Fibroblast of skin of right biceps (primary cell): ENCODE data around the gene DAAM2.

Experiments used
- DNase-seq: peaks from one replicate; pipeline ENCODE4 v3.0.0-alpha.2; 2013

DAAM2 gene

GRCh38 chr6:39891353-39891752, 99.2 kb downstream of the DAAM2 start:
- DNase-seq: no peak

DNA sequence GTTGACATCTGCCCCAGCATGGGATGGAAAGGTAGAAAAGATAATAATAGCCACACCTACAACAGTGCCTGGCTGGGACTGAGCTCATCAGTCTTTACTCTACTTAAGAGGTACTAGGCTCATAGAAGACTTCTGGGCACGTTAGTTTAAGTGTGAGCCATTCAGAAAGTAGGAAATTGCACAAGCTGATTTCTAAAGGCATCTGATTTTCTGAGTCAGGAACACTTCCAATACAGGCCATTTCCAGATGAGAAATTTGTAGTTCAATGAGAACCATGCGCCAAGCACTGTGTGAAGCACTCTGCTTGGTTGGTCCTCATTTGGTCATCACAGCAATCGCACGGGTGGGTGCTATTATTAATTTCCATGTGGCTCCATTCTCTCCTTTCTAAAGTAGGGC, 99.8 kb downstream of the DAAM2 start:
- DNase-seq: no peak

DNA sequence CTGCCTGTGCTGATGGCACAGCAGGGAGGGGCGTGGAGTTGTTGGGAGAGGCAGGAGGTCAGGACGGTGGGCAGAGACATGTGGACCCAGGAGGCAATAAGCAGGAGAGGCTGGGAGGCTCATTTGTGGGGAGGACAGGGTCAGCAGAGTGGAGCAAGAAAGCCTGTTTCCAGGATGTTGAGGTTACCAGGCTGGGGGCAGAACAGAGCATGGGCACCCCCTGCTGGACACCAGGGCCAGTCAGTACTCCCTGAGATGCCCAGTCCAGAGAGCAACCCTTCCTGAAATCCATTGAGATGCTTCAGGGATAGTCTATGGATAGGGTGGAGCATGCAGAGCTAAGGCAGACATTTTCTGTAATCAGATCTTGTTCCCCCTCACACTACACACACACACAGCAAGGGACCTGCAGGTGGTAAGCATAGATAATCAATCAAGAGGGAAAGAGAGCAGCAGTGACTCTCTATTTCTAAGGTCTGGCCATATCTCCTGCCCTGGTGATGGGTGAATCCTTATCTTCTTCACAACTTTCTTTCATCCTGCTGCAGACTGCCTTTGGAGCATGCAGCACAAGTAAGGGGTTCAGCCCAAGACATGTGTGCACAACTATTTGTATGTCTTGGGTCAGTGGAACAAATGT, 100.4 kb downstream of the DAAM2 start:
- peak; percentile 66 for DNase-seq

DNA sequence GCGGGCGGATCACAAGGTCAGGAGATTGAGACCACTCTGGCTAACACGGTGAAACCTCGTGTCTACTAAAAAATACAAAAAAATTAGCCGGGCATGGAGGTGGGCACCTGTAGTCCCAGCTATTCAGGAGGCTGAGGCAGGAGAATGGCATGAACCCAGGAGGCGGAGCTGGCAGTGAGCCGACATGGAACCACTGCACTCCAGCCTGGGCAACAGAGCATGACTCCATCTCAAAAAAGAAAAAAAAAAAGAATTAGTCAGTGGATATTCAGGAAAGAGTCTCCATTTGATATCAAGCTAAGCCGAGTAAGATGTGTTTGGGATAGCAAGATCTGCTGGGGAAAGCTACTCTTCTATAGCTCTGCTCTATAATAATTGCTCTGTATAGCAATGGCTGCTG, 101.1 kb downstream of the DAAM2 start:
- no peak for DNase-seq

- no peak for DNase-seq
These were observed 104.5 kb downstream of the DAAM2 start for GRCh38 chr6:39896701-39897100.

- no peak for DNase-seq
These were observed 105.5 kb downstream of the DAAM2 start for GRCh38 chr6:39897698-39898097.

DNA sequence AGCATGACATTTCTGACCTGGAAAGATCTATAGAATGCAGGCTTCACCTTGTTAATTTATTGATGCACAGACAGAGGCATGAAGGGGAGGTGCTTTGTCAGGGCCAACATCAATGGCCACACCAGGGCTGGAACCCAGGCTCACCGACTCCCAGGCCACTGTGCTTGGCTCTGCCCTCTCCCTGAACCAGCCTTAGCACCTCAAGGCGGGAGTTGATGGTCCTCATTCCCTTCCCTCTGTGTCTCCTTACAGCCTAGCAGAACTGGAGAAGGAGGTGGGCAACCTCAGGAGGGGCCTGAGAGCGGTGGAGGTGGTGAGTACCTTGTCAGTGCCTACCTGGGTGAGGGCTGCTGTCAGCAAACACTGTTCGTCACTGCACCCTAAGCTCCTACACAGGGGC, 106.4 kb downstream of the DAAM2 start:
- no peak for DNase-seq

DNA sequence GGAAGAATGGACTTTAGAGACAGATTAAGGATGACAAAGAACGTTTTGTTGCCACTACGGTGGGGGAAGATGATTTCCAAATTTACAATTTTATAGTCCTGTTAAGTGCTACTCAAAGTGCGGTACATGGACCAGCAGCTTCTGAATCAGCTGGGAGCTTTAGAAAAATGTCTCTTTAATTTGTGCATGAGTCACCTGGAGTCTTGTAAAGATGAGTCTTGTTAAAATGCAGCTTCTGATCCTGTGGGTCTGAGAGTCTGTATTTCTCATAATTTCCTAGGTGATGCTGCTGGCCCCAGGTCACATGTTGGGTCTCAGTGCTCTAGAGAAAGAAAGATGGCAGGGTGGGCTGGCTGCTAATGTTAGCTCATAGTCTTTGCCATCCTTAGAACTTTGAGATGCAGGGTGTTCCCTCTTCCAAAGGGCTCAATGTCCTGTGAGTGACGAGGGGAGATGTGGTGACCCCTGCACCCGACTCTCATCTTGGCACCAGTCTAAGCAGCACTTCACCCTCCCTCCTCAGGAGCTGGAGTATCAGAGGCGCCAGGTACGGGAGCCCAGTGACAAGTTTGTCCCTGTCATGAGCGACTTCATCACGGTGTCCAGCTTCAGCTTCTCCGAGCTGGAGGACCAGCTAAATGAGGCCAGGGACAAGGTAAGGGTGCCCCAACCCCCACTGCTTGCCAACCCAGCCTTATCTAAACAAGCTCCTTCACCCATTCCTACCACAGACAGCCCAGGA, 107.5 kb downstream of the DAAM2 start:
- peak; percentile 15 for DNase-seq

DNA sequence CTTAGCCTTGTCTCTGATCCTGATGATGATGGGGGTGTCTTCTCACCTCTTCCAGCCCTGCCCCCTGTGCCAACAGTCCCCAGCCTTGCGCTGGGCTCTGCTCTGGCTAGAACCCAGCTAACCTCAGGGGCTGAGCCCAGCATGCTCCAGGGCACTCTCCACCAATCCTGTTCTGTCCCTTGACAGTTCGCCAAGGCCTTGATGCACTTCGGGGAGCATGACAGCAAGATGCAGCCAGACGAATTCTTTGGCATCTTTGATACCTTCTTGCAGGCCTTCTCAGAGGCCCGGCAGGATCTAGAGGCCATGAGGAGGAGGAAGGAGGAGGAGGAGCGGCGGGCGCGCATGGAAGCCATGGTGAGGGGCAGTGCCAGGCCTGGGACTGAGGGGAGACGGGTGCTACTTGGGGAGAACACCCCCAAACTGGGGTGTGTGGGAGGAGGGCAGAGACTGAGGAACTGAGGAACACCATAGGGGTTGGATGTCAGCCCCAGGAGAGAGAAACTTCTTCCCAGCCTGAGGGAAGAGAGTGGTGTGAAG, 109.0 kb downstream of the DAAM2 start:
- no peak for DNase-seq

DNA sequence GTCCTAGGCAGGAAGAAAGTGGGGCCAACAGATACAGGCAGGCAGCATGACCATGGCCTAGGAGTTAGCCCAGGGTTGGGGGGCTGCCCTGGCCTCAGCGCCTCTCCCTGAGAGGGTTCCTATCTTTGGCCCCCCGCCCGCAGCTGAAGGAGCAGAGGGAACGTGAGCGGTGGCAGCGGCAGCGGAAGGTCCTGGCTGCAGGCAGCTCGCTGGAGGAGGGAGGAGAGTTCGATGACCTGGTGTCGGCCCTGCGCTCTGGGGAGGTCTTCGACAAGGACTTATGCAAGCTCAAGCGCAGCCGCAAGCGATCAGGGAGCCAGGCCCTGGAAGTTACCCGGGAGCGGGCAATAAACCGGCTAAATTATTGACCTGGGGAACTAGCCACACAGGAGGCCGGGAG, 109.5 kb downstream of the DAAM2 start:
- DNase-seq: no peak

DNA sequence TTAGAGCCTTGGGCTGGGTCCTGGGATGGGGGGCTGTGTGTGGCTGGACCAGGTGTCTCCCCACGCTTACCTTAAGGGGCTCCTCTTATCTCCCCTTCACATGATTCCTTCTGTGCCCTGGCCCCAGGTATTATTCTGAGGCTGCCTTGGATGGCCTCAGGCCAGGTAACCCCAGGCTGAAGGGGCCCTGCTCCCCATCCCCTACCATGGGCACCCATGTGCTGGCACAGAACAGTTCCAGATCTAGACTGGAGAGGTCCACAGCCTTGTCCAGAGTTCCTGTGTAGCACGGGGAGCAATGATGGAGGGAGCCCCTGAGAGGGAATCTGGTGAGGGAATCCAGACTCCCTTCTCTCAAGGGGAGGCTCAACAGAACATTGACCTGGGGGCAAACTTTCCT, 110.0 kb downstream of the DAAM2 start:
- no peak for DNase-seq

GRCh38 chr6:39902786-39903465, 110.8 kb downstream of the DAAM2 start:
- DNase-seq: no peak

DNA sequence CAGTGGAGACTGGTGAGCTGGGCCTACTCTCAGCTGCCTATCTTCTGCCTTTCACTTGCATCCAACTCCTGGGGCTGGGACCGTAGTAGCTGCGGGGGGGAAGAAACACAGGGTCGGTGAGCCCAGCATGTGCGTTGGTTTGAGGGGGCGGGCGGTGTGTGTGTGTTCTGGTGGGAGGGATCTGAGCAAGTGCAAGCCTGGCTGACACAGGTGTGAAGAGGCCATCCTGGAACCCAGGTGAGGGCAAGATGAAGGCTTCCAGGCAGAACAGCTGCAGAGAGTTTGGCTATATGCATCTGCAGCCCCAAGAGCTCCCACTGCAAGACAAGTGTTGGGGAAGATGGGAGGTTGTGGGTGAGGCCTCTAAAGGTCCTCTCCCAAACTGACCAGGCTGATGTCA, 111.5 kb downstream of the DAAM2 start:
- no peak for DNase-seq

- no peak for DNase-seq
These were observed 112.9 kb downstream of the DAAM2 start for GRCh38 chr6:39904946-39905639.

- no peak for DNase-seq
These were observed 113.4 kb downstream of the DAAM2 start for GRCh38 chr6:39905640-39905975.

DNA sequence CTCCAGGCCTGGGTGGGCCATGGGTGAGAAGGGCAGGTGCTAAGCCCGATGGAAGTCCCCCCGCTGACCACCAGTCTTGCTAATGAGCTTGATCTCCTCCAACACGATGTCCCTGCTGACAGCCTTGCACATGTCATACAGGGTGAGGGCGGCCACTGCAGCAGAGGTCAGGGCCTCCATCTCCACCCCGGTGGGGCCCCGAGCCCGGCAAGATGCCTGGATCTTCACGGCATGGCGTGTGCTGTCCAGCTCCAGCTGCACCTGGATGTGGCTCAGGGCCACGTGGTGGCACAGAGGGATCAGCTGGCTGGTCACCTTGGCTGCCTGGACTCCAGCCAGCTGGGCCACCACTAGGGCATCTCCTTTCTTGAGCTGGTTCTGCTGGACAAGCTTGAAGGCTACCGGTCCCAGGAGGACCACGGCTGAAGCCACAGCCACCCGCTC, 114.2 kb downstream of the DAAM2 start:
- DNase-seq: no peak

GRCh38 chr6:39907871-39908575, 115.8 kb downstream of the DAAM2 start:
- DNase-seq: no peak

GRCh38 chr6:39908838-39909583, 116.8 kb downstream of the DAAM2 start:
- no peak for DNase-seq

GRCh38 chr6:39909701-39910100, 117.5 kb downstream of the DAAM2 start:
- no peak for DNase-seq

DNA sequence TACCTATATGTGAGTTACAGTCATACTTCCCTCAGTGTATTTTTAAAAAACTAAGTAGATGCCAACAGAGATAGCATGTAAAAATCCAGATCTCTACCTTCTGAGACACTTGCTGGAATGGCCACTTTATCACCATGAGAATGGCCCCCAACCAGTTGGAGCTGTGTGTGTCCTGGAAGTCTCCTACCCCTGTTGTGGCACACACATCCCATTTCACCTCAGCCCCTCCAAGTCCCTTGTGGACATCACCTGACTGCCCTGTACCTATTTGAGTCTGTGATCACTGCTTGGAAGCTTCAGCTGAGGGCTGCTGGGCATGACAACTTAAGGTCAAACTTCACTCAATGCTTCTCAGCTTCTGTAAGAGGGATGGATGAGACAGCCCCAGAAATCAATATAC, 118.0 kb downstream of the DAAM2 start:
- no peak for DNase-seq

DNA sequence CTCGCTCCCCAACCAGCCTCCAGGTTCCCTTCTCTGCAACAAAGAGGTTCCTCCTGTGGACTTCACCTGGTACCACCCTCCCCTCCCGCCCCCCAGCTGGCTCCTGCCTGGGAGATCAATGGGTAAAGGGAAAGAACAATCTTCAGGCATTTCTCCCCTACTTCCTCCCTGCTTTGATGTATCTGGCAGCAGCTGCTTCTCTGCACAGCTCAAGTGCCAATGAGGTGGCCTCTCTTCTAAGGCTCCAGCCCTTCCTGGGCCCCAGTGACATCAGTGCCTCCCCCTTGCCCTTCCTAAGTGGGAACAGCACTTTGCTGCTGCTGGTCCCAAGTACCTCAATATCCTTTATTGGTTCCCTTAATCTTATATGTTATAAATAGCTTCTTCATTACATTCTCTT, 118.6 kb downstream of the DAAM2 start:
- no peak for DNase-seq

DNA sequence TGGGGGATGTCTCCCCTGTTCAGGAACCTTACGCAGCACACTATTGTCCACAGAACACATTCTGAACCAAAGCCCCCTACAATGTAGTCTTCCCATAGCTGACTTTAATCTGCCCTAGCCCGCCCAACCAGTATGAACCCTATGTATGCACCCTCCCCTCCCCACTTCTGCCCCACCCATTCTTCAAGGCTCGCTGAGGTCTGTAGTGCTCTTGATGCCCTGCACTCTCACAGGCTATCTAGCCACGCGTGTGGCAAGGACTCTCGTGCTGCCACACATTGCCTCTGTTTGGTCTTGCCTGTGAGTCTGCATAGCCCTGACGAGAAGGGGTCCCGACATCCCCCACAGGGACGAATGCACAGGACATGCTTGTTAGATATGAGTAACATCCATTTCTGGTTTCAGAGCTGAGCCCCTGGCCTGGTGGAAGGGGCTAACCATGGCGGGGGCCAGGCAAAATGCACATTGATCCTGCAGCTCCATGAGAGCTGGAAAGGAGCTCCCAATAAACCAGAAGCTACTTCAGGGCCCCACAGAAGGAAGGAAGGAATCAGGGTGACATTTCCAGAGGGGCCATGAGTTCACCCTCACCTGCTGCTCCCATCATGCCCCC, 119.4 kb downstream of the DAAM2 start:
- no peak for DNase-seq
